Measurements from ENCODE around the gene SIGLEC7.

Gene SIGLEC7

DNA sequence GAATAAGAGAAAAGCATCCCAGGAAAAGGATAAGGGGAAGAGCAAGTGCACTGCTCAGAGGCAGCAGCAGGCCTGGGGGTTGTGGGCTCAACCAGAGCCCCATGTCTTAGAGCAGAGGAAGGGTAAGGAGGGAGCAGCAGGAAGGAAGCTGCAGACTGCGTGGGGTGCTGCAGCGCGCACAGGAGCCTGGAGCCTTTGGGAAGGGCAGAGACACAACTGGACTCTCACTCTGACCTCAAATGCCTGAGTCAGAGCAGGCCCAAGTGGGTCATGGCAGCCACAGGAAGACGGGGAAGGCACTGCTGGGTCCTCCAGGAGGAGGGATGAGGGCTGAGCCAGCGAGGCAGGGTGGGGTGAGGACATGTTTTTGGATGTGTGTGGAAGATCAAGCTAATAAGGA is 31.6 kb downstream of the SIGLEC7 start:
- no peak for DNase-seq

DNA sequence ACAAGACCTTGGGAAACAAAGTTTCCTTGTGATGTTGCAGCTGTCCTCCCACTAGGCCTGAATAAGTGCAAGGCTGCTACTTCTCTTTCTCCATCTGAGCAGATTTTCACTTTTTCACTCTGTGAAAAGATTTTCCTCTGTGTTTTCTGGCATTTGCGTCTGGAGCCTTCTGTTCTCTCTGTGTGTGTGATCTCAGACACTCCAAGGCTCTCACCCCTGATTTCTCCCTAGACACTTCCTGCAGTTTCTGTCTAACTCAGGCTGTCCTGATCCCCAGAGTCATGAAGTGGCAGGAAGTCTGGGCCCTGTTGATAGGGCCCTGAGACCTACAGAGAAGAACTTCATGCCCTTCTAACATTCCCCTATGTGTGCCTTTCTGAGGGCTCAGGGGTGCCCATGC is 37.2 kb downstream of the SIGLEC7 start:
- DNase-seq, result no peak

DNA sequence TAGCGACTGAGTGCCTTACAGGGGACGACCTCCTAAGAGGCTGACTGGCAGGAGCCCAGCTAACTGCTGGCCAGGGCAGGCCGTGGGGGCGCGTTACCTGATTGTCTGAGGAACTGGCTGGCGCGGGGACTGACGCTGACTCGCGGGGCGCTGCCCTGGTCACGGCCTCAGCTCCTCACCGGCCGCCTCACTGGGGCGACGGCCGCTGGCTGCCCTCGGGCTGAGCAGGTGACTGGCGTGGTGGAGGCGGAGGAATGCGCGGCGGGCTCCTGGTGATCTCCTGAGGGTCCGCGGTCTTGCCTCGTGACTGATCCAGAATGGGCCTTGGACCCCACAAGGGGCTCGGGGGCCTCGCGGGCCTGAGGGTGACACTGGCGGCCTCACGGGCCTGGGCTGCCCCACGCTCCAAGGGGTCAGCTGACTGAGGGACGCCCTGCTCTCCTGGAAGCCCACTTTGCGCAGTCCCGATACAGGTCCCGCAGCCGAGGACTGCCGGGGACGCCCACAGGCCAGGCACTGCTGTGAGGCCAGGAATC is 39.3 kb downstream of the SIGLEC7 start:
- no peak for DNase-seq

DNA sequence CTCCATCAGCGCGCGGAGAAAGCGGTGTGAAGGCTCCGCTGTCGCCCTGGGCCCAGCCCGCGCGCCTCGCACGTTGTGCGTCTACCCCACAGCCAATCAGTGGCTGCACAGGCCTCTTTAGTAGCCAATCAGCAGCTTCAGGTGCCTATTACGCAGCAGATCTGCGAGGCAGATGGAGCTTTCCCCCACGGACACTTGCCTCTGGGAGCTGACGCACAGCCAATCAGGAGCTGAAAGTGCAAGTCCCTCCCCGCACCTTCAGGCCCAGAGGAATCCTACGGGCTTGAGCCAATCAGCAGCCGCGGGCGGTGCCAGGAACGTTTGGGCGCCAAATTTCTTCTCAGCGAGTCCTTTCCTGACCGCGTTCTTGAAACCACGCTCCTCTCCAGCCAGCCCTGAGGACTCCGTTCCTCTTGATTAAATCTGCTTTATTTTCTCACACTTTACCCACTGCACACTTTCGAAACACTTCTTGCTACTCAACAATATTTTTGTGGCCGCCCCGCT is 39.9 kb downstream of the SIGLEC7 start:
- no peak for DNase-seq

DNA sequence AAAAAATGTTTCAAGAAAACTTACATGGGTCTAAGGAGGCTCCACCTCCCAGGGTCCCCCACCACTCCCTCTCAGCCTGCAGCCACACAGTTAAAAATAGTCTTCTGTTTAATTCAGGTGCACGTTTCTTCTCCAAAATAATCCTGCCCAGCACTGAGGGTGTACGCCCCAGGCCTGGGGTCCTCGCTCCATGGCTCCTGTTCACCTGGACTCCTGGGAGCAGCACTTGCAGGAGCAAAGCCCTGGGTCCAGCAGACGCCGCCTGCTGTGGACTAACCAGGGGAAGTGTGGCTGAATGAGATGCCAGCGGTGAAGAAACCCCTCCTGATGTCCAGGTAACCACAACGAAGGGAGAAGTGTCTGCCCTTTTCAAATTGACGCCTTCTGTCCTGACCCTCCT is 41.5 kb downstream of the SIGLEC7 start:
- no peak for DNase-seq

DNA sequence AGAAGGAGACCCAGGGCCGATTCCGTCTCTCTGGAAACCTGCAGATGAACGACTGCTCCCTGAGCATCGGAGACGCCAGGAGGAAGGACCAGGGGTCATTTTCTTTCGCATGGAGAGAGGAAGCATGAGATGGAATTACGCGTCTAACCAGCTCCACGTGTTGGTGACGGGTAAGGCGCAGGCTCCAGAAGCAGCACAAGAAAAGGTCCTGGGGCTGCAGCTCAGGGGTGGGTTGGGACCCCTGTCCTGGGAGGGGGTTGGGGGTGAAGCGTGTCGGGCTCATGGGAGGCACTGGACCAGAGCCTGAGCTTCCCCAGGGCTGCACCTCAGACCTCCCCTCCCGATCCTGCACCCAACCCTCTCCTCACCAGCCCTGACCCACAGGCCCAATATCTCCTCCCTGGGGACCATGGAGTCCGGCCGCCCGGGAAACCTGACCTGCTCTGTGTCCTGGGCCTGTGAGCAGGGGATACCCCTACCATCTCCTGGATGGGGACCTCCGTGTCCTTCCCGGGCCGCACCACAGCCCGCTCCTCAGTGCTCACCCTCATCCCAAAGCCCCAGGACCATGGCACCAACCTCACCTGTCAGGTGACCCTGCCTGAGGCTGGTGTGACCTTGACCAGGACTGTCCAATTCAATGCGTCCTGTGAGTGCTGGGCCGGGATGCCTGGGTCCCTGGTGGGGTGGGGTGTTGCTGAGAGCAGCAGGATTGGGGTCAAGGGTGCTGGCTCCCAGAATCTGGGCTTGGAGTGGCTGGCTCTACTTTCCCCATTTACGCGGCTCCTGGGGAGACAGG is 43.2 kb downstream of the SIGLEC7 start:
- DNase-seq, result no peak

DNA sequence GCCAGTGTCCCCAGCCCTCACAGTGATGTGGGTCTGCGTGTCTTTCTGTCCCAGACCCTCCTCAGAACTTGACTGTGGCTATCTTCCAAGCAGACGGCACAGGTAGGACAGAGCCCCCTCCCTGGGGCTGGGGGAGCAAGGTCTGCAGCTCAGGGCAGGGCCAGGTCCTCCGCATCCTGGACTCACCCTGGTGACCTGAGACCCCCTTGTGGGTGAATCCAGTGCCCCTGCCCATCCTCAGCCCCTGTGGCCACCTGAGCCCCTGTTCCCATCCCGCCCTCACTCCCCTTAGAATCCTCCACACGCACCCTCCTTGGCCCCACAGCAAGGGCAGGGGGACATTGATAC is 43.7 kb downstream of the SIGLEC7 start:
- no peak for DNase-seq

DNA sequence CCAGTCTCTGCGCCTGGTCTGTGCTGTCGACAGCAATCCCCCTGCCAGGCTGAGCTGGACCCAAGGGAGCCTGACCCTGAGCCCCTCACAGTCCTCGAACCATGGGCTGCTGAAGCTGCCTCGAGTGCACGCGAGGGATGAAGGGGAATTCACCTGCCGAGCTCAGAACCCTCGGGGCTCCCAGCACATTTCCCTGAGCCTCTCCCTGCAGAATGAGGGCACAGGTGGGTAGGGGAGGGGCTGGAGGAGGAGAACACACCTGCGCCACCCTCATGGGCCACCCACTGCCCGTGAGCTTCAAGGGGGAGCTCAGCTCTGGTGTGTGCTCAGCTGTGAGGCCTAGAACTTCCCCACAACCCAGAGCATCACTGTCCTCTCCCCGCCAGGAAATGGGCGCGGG is 44.2 kb downstream of the SIGLEC7 start:
- no peak for DNase-seq

DNA sequence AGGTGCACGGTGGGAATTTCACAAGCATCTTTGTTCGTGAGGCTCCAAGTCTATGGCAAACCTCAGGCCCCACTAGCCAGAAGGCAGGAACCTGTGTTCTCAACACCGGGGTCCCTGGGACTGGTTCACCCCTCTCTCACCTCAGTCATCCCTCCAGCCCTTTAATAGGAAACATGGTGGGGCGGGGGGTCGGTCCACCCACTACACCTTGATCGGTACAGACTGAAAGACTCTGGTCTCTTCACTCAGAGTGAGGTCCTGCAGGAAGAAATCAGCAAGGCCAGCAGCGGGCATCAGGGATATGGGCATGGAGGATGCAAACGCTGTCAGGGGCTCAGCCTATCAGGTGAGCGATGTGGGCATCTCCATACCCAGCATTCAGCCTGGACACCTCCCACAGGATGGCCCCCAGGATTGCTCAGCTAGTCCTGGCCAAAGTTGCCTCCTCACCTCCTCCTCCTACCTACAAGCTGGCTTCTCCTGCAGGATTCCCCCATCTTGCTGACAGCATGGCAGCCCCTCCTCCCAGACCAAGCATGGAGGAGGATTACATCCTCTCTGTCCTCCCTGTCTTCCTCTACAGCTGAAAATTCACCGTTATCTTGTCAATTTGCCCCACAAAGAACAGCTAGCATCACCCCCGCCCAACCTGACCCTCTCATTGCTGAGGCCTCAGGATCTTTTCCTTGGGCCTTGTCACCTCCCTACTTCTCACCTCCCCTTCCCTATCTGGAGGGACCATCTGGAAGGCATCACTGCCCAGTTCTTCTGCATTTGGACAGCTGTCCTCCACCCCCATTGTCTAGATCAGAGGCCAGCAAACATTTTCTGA is 45.5 kb downstream of the SIGLEC7 start:
- no peak for DNase-seq

DNA sequence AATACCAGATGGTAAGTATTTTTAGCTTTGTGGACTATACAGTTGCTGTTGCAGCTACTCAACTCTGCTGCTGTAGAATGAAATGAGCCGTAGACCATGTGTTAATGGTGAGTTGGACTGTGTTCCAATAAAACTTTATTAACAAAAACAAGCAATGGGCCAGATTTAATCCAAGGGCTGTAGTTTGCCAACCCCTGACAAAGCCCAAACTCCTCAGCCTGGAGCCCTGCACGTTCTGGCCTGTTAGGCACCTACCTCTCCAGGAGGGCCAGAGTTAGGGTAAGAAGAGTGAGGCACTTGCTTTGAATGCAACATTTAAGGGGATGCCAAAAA is 46.1 kb downstream of the SIGLEC7 start:
- DNase-seq, result no peak

DNA sequence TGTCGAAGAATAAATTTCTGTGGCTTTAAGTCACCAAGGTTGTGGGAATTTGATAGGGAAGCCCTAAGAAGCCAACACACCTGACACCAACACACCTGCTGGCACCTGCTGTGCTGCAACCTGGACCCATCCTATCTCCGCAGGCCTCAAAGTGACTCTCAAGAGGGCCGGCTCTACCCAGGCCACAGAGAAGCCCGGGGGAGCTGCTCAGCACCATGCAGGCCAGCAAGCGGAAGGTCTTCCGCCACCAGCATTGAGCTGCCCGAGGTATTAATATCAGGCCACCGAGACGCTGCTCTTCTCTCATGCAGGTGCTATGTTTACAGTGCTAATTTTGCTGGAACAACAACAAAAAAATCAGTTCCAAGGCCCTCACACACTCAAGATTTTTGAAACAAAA is 50.6 kb downstream of the SIGLEC7 start:
- no peak for DNase-seq

DNA sequence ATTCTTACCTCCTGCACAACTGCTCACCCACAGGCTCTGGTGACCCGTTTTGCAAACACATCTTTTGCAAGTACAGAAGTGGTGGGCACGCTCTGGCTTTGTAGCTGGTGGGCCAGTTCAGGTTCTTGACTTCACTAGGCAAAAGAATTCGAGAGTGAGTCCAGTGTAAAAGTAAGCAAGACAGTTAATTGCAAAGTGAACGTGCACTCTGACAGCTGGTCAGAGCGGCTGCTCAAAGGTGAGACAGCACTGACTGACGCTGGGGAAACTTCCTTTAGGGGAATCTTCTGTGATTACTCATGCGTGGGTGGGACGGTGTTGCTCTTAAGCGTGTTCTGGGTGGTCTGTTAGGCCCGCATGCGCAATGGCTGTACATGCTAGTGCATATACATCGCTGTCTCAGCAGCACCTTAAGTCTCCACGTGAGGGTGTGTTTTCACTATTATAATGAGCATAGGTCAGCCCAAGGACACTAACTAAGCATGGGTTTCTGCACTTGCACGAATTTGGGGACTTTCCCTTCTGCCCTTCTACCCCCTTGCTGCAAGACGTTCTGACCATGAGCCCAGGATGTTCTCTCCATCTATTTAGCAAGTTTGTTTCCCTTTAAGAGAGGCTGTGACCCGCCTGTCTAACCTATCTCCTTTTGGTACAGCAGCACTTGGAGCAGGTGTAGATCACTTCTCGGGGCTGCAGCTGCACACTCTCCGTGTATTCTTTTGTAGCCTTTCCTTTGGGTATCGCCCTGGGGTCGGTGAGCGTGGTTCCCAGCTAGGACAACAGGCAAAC is 52.6 kb downstream of the SIGLEC7 start:
- DNase-seq, result no peak

DNA sequence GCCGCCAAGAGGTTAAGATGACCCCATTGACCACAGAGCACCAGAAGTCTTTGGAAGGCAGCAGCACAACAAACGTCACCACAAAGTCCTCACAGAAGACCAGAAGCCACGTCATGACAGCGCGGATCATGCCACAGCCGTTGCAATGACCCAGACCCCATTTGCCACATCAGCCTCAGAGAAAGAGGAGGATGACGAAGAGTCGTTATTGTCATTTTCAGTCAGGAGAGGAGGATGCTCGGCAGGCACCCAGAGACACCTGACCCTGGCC is 53.1 kb downstream of the SIGLEC7 start:
- no peak for DNase-seq

DNA sequence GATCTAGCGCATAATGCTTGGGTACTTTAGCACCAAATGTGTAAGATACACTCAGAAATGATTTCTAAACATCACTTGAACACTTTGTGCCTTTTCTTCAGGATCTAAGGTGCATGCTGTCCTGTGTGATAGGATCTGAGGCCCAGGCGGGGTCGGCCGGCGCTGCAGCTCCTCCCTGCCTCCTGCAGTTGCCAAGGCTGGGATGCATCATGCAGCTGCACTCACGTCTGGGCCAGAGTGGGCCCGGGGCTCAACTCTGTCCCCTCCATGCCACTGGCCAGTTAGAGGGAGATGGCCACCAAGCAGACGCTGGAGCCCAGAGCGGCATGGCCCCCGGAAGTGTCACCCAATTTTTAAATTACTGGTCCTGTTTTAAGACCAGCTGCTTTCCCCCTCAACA is 53.5 kb downstream of the SIGLEC7 start:
- no peak for DNase-seq

DNA sequence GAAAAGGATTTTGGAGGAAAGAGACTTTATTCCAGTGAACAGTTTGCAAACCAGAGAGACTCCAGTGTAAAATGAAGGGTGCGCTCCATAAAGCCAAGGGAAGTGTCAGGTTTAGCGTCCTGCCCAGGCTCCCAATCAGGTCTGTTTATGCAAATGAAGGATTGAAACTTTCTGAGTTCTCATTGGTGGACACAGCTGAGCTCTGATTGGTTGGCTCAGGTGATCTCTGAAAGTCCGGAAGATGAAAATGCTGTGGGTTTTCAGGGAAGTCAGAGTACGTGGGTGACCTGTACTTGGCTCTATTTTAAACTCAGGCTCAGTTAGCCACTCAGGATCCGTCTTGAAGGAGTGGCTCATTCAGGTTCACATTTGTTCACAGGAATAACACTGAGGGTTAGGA is 54.1 kb downstream of the SIGLEC7 start:
- DNase-seq, result no peak

DNA sequence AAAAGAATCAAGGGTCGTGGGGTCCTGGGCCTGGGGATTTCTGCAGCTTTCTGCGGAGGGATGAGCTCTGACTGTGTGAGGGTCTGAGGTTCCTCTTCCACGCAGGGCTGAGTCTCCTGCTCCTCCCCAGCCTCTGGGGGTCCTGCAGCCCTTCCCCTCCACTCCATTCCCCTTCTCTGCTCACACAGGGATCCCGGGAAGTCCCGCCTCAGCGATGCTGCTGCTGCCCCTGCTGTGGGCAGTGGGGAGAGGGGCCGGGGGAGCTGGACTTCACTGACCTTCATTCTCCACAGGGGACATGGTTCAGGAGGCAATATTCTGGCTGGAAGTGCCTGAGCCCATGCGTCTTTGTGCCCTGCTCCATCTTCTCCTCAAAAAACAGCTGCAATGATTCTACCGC is 56.5 kb downstream of the SIGLEC7 start:
- DNase-seq, result no peak

DNA sequence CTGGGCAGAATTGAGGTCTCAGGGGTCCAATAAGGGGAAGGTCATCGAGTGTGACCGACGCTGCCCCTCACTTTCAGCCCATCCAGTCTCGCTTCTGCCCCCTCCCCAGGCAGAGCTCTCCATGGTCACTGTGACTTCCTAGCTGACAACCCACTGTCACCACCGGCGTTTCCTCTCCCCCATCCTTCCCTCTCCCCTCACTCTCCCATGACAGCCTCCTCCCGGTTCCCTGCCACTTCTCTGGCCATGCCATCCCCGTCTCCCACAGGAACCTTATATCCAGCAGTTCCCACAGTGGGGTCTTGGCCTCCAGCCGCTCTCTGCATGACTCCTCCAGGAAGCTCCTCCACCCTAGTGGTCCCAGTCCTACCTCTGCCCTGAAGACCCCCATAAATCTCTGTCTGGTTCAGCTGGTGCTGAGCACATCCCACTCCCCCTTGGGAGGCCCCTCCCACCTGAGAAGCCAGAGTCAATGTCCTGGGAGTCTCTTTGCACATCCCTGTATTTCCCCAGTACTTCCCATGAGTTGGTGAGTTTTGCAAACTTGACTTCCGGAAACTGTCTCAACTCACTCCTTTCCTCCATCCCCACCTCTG is 58.1 kb downstream of the SIGLEC7 start:
- no peak for DNase-seq

DNA sequence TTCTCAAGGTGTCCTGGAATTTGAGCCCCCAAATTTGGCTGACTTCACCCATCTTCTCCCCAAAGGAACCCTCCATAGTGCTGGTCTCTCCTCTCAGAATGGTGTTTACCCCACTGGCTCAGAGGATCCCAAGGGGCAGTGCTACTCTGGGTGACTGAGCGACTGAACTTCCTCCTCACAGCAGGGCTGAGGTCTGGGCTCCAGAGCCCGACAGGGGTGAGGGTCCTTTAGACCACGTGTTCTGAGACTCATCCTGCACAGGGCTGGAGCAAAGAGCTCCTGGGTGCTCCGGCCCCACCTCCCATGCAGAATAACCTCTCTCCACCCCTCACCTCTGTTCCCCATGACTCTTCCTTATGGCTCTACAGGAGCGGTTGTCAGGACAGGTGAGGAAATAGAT is 59.6 kb downstream of the SIGLEC7 start:
- DNase-seq, result no peak

All from NCI-H1105 treated with DMSO at 0.1 percent for 48 hours (cell line).